Embryonic facial prominence (tissue), 1 donor: ENCODE measurements around the gene VPS35L.
A peak's percentile ranks its signal among the peaks of the same experiment; 100 is the strongest.

Experiments used
- DNase-seq: peaks from one replicate; pipeline ENCODE4 v3.0.0-alpha.2; 2016; ENCODE audit errors: extremely low spot score

VPS35L gene

DNA sequence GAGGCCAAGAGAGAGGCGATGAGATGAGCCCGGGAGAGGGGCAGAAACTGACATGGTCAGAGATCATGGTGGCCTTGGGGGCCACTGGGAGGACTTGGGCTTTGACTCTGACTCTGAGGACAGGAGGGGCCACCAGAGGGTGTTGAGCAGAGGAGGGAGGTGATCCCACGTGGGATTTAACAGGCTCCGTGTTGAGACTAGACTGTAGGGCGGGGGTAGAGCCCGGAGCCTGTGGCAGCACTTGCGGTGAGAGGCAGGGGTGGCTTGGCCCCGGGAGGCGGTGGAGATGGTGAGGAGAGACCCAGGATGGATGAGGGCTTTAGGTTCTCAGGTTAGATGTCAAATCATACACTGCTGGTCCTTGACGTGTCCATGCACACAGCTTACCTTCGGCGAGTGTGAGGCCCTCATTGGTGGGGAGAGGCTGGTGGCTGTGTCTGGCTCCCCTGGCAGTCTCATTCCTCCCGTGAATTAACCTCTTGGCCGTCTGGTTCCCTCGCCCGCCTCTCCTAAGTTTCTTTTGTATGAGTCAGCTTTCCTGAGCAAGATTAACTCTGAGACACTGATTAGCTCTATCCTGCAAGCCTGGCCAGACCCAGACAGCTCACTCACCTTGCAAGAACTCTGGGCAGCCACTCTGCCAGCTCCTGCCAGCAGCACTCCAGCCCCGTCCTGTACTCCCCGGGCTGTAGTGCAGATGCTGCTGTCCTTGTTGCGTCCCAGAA lies 39.7 kb downstream of the VPS35L start:
- no peak for DNase-seq

DNA sequence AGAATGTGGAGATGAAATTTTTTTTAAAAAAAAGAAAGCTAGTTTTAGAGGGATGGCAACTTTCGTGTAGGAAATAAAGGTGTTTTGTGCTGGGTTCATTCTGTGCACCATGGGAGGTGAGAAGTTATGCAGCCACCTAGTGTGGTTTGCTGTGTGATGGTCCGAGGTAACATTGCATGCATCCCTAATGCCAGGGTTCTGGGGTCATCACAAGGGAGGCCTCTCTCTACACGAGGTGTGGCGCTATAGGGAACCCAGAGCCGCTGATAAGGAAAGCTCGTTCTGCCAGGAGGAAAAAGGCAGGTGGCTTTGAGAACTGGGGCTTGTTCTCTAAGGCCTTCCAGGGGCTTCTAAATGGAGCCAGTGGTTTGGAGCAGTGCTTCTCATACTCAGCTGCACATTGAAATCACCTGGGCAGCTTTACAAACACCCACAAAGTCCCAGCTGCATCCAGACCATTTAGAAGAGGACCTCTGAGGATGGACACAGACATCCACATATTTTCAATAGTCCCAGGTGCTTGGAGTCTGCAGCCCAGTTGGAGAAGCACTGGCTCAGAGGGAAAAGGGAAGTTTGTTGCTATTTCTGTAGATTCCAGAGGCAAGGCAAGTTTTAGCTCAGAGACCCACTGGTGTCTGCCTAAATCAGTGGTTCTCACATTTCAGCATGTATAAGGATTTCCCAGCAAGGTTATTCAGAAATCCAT lies 43.5 kb downstream of the VPS35L start:
- no peak for DNase-seq

DNA sequence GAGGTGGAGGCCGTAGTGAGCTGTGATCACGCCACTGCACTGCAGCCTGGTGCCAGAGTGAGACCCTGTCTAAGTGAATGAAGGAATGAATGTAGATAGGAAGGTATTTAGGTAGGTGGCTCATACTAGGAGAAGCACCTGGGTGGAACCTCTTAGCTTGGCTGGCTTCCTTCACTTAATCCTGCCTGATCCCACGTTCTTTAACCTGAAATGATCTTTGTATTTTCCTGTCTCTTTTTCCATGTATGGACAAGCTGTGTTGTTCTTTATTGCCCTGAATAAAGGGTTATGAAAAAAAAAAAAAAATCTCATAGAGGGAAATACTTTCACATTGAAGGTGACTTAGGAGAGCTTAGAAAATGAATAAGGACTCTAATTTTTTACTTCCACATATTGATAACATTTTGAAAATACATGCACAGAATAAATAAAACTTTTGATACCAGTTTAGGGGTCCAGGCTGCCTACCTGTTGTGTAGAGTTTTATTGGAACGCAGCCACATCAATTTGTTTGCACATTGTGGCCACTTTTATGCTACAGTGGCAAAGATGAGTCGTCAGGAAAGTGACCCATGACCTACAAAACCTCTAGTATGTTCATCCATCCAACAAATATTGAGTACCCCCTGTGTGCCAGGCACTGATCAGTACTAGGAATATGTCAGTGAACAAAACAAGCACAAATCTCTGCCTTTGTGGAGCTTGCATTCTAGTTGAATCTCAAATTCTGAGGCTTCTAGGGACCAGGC lies 44.6 kb downstream of the VPS35L start:
- DNase-seq: no peak

DNA sequence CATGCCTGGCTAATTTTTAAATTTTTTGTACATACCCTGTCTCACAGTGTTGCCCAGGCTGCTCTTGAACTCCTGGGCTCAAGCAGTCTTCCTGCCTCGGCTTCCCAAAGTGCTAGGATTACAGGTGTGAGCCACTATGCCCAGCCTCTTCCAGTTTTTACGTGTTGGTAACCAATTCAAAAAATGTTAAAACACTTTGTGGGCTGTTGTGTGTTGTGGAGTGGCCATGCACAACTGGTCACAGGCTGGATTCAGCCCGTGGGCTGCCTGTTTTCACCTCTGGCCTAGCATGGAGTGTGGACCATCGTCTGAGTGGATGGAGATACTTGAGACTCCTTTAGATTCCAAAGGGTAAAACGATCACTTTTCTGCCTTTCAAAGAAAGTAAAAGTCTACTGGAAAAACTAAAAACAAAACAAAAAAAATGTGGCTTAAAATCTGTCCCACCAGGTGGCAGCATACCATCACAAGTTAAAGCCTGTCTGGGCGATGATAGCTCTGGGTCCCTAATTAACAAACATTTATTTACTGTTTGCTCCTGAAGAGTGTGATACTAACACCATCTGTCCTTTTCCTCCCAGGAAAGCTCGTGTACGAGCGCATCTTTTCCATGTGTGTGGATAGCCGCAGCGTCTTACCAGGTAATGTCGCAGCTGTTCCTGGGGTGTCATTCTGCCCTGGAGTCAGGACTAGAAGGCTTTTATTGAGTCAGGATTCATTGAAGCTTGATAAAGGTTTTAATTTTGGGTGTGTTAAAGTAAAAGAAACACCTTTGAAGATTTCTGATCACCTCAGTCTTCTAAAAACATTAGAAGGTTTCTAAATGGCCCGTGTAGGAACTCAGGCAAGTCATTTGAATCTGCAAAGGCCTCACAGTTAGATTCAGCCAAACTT lies 45.8 kb downstream of the VPS35L start:
- DNase-seq: no peak

DNA sequence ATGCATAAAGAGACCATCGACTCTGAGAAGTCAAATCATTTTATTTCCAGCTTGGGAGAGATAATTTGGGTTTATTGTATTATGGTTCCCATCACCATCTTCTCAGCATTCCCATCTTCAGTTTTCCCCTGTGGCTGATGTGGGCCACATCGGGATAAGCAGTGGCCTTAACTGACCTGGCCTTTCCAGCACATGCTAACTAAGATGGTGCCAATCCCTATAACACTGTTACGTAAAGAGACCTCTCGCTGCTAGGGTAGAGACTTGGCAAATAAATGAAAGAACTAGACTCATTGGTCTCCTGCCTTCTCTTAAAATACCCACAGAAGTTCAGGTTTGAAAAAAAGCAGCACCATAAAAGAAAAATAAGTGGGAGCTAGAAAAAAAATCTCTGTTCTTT lies 49.4 kb downstream of the VPS35L start:
- no peak for DNase-seq

DNA sequence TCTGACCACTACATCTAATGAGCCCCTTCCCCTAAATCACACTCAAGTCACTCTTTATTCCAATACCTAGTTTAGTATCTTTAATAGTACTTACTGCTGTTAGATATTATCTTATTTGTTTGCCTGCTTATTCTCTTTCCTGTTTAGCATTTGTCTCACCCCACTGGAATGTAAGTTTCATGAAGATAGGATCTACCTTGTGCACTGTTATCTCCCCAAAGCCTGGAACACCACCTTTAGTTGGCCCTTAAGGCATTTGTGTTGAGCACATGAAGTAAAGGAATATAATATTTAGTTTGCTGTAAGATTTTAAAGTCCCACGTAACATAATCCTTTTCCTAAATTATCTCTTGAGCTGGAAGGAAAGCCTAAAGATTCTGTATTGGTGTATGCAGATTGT lies 50.2 kb downstream of the VPS35L start:
- no peak for DNase-seq

DNA sequence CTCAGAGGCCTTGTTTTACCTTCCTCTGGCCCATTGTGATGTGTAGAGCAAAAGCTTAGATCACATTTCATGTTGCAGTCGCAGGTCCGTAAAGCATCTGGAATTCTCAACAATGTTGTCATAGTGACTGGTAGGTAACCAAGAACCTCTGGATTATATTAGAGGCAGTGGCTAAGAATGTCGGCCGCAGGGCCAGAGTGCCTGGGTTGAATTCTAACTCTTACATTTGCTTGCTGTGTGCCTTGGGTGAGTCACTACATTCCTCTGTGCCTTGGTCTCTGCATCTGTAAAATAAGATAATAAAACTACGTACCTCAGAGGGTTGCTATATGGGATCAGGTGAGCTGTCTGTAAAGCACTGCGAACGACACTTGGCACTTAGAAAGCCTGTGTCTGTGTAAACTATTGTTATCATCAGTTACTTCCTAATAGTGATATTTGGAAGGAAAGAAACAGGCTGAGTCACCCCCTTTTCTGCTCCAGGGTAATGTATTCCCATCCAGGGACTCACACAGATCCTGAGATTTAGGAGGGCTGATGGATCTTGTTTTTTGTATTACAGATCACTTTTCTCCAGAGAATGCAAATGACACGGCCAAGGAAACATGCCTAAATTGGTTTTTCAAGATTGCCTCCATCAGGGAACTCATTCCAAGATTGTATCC lies 52.2 kb downstream of the VPS35L start:
- DNase-seq: peak; percentile 24

DNA sequence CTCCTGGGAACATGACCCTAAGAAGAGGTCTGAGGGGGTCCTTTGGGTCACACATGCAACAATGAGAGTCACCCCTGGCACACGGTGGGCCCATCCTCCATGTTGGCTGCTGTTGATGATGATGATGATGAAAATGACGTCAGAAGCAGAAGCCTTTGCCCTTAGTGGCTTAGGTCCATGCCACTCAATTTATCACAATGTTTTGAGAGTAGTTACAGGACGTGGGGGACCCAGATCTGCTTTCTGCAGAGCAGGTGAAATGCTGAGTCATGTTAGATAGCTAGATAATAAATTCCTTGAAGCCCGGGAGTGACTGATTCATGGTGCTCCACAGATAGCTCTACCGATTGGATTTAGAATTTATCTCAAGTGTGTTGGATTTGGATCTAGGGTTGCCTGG lies 53.9 kb downstream of the VPS35L start:
- no peak for DNase-seq

DNA sequence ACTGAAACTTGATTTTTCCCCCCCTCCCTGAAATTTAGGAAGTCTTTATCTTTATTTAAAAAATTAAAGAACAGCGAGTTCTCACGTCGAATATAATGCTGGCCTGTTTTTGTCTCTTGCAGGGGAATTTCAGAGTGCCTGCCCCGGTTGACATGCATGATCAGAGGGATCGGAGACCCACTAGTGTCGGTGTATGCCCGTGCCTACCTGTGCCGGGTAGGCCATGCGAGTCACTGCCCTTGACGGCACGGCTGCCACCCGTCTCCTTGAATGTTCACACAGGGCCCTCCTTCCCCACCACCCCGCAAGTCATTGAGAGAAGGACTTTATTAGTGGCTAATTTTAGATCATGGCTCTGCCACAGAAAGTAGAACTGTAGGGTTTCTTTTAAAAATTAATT lies 54.7 kb downstream of the VPS35L start:
- DNase-seq: no peak

DNA sequence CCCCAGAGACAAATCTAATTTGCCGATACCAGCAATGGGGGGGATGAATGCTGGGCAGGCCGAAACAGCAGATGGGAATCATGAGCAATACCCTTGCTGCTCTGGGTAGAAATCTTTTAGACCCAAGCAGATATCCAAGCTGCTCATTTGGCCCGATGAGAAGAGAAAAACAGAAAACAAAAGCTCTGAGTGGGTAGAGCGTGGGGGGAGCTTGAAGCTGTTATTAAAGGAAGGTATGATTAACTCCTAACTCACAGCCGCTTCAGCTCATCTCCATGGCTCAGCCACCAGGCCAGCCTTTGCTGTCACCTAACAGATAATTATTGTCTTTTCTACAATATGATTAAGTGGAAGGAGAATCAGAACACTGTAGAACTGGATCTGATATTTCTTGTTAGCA lies 58.3 kb downstream of the VPS35L start:
- no peak for DNase-seq

DNA sequence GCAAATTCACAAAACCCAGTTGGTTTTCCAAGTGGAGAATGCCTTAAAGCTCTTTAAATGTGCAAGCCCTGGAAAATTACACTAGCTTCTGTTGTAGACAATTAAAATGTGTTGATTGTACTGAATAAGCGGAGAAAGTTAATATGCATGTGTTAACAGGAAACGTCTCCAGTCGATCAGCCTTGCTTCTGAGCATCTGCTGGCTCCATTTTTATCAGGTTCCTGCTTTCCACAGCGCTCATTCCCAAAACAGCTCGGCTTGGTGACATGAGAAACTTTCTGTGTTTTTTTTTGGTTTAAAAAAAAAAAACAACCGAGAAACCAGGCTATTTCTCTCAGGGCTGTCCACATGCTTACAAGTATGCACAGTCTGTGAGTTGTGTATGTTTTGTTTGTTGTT lies 60.7 kb downstream of the VPS35L start:
- no peak for DNase-seq

DNA sequence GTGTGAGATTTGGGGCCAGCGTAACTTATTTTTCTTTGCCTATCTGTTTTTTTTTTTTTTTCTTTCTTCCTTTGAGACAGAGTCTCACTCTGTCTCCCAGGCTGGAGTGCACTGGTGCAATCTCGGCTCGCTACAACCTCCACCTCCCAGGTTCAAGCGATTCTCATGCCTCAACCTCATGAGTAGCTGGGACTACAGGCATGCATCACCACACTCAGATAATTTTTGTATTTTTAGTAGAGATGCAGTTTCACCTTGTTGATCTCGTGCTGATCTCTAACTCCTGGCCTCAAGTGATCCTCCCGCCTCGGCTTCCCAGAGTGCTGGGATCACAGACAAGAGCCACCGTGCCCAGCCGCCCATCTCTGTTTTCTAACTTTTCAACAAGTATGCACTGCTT lies 63.4 kb downstream of the VPS35L start:
- no peak for DNase-seq

DNA sequence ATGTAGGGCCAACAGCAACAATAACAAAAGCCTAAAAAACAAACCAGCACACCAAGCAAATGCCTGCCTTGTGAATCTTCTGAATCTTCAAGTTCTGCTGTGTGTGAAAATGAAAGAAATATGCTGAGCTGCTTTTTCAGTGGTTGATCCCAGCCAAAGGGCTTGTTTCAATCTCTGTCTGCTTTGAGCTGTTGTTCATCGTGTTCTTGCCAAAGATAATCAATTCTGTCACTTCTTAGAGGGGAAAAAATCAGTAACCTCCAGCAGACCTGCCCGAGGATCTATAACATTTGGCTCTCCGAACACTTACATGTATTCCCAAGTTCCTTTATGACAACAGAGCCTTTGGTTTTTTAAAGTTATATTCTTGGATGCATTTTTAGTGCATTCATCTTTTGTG lies 65.9 kb downstream of the VPS35L start:
- DNase-seq: no peak

DNA sequence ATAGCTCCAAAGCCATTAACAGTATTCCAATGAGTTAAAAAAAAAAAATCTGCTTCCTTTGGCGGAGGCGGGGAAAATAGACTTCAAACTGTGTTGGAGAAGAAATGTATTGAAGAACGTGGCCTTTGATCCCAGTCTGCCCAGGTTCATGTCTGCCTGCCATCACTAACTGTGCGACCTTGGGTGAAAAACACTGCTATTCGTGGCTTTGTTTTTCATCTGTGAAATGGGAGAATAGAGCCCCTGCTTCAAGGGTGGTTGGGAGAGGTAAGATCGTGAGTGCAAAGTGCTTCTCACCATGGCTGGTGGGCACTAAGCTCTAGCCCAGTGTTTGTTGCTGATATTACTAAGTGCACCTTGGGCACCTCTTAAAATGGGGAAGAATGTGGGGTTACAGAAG lies 69.5 kb downstream of the VPS35L start:
- DNase-seq: no peak

DNA sequence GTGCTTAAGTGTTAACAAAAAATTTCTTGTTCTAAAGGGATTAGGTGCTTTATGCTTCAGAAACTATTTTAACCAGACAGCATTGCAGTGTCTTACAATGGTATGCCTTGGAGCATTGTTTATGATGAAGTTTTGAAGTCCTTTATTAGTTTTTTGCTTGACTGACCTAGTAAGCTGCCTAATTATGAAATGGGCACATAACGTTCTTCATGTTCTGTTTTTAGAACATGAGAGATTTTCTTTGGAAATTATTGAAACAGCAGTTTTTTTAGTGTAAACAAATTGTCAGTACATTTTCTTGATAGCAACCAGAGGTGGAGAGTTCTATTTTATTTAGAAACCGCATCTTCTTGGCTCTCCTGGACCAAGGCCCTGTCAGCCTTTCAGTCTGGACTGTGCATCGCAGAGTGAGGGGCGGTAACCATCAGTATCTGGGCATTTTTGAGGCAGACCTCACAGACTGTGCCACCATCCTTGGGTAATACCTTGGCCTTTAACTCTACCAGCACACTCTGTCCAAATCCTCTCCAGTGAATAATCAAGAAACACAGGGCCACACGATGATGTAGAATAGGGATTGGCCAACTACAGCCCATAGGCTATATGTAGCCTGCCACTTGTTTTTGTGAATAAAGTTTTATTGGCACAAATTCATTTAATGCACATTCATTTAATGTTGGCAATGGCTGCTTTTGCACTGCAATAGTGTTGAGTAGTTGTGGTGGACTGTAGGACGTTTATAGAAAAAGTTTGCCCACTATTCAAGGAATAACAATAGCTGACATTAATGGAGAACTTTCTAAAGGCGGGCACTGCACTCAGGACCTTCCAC lies 81.1 kb downstream of the VPS35L start:
- no peak for DNase-seq

DNA sequence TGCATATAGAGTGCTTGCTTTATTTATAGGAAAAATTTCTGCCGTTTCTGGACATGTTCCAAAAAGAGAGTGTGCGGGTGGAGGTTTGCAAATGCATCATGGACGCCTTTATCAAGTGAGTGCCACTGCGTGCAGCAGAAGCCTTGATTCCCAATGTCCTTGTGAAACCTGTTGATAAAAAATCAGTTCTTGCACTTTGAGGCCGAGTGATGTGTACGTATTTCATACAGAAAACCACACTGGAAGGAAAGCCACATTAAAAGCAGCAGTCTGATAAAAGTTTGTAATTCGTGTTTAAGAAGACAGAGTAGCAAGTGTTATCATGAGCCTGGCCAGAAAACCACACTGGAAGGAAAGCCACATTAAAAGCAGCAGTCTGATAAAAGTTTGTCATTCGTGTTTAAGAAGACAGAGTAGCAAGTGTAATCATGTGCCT lies 84.5 kb downstream of the VPS35L start:
- no peak for DNase-seq

DNA sequence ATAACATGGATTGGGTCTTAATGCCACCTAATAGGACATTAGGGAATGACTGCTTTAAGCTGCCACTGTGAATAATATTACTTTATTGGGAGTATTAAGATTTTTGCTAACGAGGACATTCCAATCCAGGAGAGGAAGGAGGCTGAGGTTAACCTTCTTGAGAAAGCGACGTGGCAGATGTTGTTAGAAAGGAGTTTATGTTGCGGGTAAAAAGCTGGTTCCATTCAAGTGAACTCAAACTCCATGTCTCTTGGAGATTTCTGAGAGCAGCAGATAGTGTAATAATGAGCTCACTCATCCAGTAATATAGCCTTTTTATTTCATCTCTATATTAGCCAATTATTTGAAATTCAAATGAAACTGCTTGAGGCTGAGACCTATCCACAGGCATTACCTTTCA lies 87.0 kb downstream of the VPS35L start:
- DNase-seq: no peak

DNA sequence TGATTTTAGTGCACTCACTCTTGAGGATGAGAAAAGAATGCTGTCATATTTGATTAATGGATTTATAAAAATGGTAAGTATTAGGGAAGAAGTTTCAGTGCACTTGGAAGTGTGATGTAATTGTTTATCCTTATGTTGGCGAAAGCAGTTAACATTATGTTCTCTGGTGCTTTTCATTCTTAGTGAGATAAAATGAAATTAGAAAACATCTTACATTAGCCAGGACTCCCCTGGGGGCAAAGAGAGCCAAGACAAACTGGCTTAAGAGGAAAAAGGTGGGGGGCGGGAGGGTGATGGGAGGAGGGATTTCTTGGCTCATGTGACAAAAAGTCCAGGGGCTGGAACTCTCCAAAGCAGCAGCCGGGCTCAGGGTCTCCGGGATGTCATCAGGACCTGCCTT lies 89.4 kb downstream of the VPS35L start:
- DNase-seq: no peak

DNA sequence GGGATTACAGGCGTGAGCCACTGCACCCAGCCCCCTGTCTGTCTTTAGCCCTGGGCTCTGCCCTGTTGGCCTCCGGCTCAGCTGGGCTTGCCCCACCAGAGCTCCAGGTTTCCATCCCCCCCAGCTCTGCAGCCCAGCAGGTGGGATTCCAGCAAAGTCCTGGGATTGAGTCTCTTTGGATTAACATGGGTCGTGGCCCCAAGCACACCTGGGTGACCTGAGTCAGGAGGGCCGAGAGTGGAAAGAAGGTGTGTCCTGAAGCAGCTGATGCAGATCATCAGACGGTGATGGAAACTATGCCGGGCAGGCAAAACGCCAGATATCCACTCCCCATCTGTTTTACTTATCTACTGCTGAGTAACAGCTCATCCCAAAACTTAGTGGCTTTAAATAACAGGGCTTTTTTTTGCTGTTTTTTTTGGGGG lies 90.1 kb downstream of the VPS35L start:
- no peak for DNase-seq

DNA sequence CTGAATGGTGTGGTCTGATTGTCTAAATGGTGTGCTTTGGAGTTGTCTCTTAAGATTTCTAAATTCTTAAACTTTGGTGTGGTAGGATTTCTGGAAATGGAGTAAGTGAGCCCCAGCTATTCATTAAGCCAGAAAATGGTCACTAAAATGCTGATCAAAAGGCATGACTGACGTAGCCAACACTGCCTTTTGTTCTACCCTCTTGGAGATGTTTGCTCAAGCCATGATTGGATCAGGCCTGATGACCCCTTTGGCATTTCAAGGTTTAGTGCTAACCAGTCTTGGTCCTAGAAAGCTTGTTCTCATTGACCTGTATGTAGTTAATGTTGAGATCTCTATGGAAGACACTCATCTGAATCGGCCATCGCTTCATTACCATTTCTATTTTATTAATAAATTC lies 94.5 kb downstream of the VPS35L start:
- DNase-seq: no peak
